COLO668 (cell line): ENCODE data around the gene KLHL22.

ENCODE experiments used
- DNase-seq: peaks from one replicate; lab custom pipeline; 2025; ENCODE audit not compliant: unreplicated experiment; lab: John Stamatoyannopoulos, UW

The KLHL22 gene

DNA sequence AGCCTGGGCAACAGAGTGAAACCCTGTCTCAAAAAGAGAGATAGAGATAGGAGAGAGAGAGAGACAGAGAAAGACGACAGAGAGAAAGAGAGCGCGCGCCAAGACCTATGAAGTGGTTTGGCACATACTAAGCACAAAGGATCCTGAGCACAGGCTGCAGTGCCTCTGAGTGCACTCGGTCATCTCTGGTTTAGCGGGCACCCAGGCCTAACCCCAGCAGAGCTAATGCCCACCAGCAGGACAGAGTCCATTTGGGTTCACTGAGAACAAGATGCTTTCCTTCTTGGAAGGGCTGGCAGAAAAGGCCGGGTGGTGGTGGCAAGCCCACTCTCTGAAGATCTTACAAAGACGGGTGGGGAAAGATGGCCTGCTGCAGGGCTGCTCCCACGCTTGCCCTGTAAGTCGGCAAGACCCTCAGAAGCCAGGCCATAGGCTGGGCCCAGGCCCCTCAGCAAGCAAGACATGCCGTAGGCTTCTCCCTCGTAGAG, 61.3 kb downstream of the KLHL22 start:
- DNase-seq = no peak

DNA sequence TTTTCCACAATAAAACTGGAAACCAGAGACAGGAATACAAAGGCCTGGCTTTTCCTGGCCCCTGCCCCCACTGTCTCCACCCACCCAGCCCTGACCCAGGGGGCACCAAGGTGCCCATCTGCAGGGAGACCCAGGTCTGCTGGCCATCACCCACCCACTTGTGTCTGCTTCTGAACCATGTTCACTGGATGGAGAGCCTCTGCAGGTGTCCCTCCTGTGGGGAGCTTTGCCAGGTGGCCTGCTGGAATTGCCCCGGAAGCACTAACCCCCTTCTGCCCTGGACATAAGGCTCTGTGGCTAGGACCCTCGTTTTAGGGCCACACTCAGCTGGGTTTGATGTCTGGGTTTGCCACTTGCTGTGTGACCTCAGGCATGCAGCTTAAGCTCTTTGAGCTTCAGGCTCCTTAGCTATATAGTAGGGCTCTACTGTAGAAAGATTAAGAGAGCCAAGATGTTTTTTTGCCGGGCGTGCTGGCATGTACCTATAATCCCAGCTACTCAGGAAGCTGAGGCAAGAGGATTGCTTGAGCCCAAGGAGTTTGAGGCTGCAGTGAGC, 61.8 kb downstream of the KLHL22 start:
- DNase-seq = no peak

DNA sequence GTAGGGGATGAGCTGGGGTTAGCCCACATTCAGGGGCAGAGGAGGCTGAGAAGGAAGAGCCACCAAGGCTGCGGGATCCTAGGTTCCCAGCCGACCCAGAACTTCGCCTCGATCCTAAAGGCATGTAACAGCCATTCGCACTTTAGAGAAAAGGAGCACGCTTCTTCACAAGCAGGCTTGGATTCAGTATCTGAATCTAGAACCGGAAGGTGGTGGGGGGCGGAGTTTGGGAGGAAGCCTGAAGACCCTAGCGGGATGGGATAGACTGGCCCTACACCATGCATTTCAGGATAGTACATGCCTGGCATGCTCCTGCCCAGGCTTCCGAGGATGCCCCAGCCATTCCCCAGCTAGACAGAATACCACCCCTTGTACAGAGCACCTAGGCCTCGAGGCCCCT, 62.4 kb downstream of the KLHL22 start:
- no peak for DNase-seq

DNA sequence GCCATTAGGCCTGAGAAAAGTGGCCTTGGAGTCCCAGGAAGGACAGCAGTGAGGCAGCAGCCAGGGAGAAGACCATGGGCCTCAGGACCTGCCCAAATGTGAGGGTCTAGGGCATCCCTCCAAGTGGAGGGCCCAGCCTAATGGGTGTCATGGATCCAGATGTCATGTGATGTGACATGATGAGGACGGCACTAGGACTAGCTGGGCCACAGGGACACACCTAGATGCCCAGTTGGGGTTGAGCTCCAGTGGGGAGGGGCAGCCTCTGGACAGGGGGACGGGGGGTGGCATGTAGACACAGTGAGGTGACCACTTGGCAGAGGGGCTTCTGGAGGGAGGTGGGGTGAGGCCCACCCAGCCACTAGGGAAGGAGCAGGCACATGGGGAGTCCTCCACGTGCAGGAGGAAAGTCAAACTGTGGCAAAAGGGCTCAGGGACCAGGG, 63.3 kb downstream of the KLHL22 start:
- DNase-seq = no peak

DNA sequence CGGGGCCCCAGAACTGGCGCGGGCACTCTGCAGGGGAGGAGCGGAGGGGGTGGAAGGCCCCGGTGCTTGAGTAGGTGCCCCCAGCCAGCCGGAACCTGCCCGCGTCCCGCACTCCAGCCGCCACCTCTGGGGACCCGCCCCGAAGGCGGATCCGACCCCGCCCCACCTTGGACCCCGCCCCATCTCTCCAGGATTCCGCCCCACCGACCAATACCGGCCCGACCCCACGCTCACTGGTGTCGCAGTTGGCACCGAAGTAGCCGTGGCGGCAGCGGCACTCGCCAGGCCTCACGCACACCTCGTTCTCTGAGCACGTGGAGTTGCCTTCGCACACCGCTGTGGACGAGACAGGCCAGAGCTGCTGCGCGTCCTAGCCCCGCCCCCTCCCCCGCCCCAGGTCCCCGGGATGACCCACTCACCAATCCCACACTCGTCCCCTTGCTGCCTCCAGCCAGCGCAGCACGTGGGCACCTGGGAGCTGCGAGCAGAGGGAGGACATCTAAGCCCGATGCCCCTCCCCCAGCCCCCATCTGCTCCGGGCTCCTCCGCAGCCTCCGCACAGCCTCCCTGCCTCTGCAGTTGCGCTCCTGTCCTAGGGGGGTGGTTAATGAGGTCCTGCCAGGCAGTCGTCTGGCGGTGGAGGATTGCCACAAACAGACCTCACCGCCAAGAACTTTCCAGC, 63.9 kb downstream of the KLHL22 start:
- DNase-seq = no peak

DNA sequence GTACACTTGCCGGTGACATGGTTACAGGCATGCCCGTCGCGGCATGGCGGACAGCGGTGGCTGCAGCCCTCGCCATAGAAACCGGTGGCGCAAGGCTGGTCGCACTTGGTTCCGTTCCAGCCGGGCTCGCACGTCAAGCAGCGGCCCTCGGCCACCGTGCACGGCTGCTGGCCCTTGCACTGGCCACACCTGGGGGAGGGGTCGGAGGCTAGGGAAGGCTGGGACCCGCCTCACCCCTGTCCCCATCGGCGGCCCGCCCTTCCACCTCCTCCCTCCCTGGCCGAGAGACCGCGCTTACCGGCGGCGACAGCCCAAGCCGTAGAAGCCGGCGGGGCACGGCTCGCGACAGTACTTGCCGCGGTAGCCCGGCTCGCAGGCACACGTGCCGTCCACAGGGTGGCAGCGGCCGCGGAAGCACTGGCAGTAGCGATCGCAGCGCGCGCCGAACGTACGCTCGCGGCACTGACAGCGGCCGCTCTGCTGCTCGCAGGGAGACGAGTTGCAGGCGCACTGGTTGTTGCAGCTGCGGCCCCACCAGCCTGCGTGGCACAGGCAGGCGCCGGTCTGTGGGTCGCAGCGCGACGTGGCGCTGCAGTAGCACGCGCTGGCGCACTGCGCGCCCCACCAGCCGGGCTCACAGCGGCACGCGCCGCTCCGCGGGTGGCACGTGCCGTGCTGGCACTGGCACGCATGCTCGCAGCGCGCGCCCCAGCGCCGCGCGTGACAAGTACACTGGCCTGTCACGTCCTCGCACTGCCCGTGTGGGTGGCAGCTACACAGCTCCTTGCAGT, 64.7 kb downstream of the KLHL22 start:
- DNase-seq = peak; percentile 81

DNA sequence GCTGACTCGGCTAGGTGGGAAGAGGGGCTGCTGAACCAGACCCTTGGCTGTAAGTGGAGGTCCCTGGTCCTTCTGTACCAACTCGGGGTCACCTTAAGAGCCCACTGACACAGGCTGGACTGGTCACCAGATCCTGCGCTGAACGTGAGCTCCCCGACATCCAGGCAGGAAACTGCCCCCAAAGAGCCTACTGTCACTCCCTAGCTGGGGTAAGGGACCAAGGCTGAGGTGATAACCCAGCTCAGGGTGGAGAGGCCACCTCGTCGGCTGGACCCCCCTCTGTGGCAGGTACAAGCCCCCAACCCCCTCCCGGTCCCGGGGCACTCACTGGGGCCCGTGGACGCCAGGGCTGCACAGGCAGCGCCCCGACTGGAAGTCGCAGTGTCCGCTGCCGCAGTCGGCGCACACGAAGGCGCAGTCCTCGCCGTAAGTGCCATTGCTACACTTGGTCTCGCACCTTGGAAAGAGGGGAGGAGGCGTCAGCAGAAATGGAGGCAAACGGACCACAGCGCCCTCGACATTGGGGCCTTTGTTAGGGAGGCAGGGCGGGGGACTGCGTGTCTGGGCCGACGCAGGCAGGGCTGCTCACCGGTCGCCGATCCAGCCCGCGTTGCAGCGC, 65.4 kb downstream of the KLHL22 start:
- DNase-seq = no peak

DNA sequence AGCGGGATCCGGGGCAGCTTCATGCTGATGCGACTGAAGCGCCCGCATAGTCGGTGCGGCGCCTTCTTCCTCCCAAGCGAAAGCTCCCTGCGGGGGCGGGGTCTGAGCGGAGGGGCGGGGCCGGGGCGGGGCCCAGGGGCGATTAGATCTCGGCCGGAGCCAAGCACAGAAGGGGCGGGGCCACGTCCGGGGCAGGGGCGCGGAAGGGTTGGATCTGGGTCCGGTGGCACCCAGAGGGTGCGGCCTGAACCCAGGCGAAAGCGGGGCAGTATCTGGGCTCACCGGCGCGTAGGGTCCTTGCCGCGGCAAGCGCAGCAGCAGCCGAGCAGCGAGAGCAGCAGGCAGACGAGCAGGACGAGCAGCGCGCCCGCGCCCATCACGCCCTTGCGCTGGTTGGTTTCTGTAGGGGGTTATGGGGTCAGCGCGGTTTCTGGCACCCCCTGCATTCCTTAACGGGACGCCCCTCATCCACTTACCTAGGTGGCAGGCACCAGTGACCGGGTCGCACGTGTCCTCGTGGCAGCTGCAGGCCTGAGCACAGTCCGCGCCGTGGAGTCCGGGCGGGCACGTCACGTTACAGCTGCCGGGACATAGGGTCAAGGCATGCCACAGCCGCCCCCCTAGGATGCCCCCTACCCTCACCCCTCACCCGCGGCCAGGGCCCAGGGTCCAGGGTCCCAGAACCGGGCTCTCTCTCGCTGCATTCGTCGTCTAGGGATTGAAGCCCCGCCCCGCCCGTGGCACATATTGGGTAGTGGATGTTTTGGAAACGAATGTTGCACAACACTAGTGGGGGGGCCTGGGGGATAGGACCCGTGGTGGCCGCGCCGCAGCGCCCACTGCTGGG, 66.1 kb downstream of the KLHL22 start:
- DNase-seq = peak; percentile 69

DNA sequence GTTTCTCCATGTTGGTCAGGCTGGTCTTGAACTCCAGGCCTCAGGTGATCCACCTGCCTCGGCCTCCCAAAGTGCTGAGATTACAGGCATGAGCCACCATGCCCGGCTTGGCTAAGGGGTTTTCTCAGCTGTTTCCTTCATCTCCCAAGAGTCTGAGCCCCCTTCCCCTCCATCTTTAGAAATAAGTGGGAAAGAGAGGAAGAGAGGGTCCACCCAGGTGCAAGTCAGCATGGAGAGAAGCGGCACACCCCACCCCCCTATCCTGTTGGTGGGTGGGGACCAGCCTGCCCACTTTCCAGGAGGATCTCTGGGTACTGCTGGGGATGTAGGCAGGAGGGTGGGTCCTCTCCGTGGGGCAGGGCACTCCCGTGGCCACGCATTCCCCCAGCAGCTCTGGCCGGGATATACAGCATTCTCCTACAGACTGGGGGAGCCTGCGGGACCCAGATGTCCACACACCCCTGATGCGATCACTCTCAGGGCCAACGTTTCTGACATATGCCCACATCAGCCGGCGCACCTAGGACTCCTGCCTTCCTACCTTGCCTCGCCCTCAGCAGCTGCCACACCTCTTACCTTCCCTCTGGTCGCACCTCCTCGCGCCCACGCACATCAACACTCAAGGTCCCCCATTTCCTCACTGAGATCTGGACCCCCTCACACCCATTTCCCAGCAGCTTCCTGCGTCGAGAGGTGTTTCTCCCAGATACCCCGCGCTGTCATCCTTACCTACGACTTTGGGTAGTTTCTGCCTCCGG, 66.9 kb downstream of the KLHL22 start:
- DNase-seq = no peak

DNA sequence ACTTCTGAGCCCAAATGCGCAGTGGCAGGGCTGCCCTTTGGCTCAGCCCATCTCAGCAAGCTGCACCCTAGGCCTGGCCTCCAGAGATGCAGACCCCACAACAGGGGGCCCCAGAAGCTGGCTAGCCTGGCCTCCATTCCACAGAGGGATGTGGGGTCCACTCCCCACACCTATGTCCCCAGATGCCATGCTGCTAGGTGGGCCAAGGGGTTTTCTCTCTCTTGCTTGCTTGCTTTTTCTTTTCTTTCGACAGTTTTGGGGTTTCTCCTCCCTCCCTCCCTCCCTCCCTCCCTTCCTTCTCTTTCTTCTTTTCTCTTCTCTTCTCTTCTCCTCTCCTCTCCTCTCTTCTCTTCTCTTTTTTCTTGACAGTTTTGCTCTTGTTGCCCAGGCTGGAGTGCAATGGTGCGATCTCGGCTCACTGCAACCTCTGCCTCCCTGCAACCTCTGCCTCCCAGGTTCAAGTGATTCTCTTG, 67.6 kb downstream of the KLHL22 start:
- no peak for DNase-seq

DNA sequence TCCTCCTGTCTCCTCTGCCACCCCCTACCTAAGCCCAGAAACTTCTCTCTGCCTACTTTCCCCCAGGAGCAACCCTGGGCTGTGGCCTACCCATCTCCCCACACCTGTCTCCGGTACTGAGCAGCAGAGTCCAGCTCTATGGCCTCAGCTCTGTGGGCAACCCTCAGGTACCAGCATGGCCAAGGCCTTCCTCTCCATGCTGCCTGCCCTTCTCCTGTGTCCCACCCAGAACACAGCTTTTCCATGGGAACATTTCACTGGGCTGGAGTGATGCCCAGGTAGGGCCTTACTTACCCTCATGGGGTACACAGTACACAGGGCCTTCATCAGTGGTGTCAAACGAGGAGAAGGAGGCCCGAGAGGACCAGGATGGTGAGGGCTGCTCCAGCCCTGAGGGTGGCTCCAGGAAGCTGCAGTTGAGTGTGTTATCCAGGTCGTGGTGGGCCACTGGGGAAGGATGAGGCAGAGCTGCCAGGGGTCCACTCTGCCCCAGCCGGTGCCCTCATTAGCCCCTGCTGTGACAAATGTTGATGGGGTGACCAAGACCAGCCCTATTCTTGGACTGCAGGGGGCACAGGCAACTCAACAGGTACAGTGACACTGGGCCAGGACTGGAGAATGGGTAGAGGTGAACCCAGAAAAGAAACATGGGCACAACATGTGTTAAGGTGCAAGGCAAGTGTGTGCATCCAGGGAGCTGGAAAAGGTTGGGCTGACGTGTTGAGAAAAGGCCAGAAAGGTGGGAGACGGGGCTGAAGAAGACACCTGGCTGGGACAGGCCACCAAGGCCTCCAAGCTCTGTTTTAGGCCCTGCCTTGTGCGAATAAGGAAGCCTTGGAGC, 68.3 kb downstream of the KLHL22 start:
- DNase-seq = no peak

DNA sequence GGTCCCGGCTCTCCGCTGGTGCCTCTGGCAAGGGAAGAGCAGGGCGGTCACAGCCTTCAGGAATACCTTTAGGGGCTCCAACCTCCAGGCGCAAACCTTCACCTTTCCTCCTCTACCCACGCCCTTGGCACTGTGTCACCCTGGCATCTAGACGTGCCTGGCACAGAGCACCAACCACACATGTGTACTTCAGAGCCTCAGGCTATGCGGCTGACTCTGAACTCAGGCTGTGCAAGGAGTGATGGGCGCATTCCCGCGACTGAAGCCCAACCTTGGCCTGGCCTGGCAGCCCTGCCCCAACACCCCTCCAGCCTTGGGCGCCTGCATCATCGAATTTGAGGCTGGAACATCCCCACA, 69.4 kb downstream of the KLHL22 start:
- DNase-seq = no peak

DNA sequence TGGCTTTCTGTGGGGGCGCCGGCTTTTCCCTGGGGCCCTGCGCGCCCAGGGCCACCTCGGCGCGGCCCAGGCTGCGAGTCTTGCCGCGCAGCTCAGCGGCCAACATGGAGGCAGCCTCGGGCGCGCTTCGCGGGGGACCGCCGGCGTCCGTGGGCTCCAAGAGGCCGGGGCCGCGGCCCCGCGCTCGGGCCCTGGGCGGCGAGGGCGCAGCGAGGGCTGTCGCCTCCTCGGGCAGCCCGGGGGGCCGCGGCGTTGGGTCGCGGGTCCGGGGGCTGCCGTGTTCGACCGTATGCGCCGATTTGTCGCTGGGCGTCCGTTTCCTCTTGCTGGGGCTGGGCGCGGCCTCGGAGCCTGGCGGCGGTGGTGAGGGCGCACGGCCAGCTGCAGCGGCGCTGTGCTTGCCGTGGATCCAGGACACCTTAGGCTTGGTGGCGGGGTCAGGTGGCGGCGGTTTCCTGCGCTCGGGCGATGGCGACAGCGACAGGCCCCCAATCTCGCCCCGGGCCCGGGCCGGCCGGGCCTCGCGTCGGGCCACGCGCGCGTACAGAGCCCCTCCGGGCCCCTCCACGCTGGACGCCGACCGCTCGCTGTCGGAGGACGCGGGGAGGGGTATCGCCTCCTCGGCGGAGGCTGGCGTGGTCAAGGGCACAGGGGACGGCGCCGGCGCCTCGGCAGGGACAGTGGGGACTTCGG, 69.9 kb downstream of the KLHL22 start:
- DNase-seq = no peak

DNA sequence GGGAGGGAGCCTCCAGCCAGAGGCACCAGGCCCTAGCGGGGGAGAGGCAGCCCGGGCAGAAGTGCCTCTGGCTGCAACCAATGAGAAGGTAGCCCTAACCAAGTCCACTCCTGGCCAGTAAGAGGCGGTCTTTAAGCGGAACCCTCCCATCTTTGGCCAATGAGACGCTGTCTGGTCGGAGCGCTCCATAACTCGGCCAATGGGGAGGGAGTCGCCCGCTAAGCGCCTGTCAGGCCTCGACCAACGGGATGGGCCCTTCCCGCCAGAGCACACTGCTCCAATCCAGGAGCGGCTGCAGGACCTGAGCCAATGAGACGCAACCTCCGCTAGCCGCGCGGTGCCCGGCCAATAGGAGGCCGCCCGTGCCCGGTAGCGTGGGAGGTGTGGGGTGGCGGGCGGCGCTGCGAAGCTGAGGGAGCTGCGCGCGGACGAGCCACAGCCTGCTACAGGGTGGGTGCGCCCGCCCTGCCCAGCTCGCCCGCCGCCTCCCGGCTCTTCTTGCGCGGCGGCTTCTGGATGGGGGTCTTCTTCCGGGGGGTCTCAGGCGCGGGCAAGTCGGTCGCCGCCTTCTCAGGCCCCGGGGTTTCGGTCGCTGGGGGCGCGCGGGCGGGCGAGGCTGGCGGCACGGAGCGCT, 70.5 kb downstream of the KLHL22 start:
- no peak for DNase-seq

DNA sequence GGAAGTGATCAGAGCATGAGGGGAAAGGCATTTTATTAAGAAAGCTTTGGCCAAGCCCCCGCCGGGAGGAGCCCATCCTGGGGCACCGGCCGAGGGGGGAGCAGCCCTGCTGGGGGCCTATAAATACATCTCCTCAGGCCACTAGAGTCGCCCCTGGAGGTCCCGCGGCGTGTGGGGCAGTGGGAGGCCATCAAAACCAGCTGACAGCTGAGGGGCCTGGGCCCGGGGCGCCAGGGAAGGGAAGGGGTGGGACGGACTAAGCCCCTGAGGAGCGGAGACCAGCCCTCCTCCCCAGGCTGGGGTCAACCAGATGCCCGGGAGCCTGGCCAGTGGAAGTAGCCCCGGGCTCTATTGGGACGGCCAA, 71.0 kb downstream of the KLHL22 start:
- DNase-seq = no peak

DNA sequence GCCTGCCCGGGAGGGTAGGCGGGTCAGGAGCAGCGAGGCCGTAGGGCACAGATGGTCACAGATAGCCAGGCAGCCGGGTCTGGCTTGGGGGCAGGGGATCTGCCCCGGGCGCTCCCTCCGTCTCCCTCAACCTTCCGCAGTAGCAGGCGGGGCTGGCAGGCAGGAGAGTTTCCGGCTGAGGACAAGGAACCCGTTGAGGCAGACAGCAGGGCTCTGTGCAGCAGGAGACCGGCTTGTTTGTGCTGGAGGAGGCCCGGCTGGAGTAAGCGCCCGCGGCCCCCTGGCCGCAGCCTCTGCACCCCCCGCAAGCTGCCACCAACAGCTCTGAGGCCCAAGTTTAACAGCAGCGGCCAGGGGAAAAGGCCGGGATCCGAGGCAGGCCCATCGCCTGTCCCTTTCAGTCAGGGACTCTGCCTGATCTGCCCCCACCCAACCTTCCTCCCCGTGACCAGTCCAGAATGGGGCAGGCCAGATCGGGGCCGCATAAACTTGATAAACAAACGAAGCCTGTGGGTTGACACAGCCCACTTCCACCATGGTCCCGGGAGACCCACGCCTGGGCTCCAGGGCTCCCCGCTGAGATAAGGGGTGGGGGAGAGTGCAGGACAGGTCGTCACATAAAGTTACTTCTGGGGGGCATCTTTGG, 71.6 kb downstream of the KLHL22 start:
- no peak for DNase-seq

DNA sequence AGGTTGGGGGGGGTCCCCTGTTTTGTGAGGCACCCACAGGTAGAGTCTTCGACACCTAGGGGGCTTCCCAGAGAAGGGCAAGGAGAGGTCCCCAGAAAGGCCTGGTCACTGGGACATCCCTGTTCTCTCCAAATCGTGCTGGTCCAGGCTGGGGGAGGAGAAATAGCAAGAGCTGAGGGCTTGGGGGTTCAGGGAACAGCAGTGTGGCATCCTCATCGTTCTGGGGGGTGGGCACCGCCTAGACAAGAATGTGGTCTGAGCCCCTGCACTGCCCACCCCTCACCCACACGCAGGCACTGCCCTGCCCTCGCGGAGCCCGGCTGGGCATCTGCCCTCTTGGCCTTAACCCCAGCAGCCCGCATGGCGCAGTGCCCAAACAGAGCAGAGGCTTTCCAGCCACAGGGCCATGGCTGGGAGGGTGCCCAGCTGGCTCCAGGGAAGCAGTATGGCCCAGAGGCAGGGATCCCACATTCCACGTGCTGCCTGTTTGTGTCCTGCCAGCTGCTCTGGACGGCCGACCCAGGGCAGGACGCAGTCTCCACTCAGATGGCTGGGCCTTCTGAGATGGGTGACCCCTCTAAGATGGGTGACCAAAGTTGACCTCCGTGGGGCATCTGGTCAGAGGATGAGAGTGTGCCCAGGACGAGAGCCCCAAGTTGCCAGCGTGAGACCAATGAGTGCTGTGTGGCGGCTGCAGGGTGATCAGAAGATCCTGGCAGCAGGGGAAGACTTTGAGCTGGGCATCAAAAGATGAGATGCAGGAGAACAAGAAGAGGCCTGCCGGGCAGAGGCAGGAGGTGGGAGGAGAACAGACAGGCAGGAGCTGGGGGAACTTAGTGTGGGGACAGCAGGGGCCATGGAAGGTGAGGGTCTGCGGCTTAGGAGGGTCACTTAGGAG, 72.3 kb downstream of the KLHL22 start:
- no peak for DNase-seq
